Stomach (tissue), 4 donors: ENCODE results near the gene LGALS3BP.
"Not testable (repeated sequence)": the region's sequence is repeated elsewhere in the genome, so short reads cannot be mapped to it uniquely, and the experiment has no call there.

ENCODE experiments used
- EP300 ChIP-seq: sonication (generic); formaldehyde crosslinking; IDR thresholded peaks from one replicate; pipeline ENCODE4 v1.6.1; 2017; ENCODE audit warnings: antibody characterized with exemption
- POLR2A ChIP-seq, 4 donors: fragments of 450-650 bp; IDR thresholded peaks; one replicate each; pipeline ENCODE4 v1.6.1; 2016; ENCODE audit warnings: antibody characterized with exemption in 4 of 4, control low read depth in 2 of 4, mild to moderate bottlenecking in 1 of 4, moderate library complexity in 1 of 4

DNA sequence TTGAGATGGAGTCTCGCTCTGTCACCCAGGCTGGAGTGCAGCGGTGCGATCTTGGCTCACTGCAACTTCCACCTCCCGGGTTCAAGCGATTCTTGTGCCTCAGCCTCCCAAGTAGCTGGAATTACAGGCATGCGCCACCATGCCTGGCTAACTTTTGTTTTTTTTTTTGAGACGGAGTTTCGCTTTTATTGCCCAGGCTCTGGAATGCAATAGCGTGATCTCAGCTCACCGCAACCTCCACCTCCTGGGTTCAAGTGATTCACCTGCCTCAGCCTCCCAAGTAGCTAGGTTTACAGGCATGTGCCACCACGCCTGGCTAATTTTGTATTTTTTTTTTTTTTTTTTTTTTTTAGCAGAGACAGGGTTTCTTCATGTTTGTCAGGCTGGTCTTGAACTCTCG, 34.3 kb downstream of the LGALS3BP start:
- TF ChIP-seq POLR2A (IDR thresholded peaks at IDR 0.05); EP300: not testable (repeated sequence)
